Neuron (in vitro differentiated cells): ENCODE measurements around the gene NSD2.
A peak's percentile ranks its signal among the peaks of the same experiment; 100 is the strongest.
"Not testable (repeated sequence)": the region's sequence is repeated elsewhere in the genome, so short reads cannot be mapped to it uniquely, and the experiment has no call there.

ENCODE experiments used
- H2AFZ ChIP-seq: one replicate; pipeline ENCODE4 v1.6.1; 2013; ENCODE audit warnings: low read depth, mild to moderate bottlenecking, inconsistent platforms, low read length, moderate library complexity
- H3K27me3 ChIP-seq: one replicate; pipeline ENCODE4 v1.6.1; 2013; ENCODE audit warnings: low read length; ENCODE audit not compliant: insufficient read depth
- H3K36me3 ChIP-seq: one replicate; pipeline ENCODE4 v1.6.1; 2013; ENCODE audit warnings: low read length; ENCODE audit not compliant: insufficient read depth
- H3K4me1 ChIP-seq: one replicate; pipeline ENCODE4 v1.6.1; 2013; ENCODE audit warnings: low read length; ENCODE audit not compliant: insufficient read depth
- H3K4me3 ChIP-seq: 2 replicates; pipeline ENCODE4 v1.5.1; 2013; ENCODE audit warnings: mild to moderate bottlenecking, low read length, moderate library complexity
- H3K9me3 ChIP-seq: one replicate; pipeline ENCODE4 v1.6.1; 2013; ENCODE audit warnings: low read length

NSD2 gene

DNA sequence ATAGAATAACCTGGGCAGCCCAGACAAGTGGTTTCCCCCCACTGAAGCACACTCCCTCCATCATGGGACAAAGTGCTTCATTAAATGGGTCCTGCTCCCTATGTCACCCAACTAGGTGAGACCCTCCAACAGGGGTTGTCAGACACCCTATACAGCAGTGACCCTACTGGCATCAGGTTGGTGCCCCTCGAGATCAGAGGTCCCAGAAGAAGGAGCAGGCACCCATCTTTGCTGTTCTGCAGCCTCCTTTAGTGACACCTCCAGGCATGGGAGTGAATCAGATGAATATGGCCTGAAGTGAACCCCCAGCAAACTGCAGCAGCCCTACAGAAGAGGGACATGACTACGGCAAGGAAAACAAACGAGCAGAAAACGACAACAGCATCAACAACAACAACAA, 126.5 kb downstream of the NSD2 start:
- Histone ChIP-seq H3K9me3 (peaks cover 18% of the 10 kb centered on the region), H3K27me3 (no peaks in the 10 kb centered on the region), H3K4me3 (no peak overlapping the region), H2AFZ (no peak overlapping the region), H3K36me3 (peaks cover 19% of the 10 kb centered on the region), H3K4me1 (no peaks in the 10 kb centered on the region)

DNA sequence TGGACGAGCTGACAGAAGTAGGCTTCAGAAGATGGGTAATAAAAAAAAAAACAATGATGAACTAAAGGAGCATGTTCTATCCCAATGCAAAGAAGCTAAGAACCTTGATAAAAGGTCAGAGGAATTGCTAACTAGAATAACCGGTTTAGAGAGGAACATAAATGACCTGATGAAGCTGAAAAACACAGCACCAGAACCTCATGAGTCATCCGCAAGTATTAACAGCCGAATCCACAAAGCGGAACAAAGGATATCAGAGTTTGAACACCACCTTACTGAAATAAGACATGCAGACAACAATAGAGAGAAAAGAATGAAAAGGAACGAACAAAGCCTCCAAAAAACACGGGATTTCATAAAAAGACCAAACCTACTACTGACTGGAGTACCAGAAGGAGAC, 127.1 kb downstream of the NSD2 start:
- Histone ChIP-seq H3K4me3 (no peak overlapping the region), H3K36me3 (peaks cover 22% of the 10 kb centered on the region), H3K4me1 (no peaks in the 10 kb centered on the region), H2AFZ (no peak overlapping the region), H3K9me3 (peaks cover 20% of the 10 kb centered on the region), H3K27me3 (no peaks in the 10 kb centered on the region)

GRCh38 chr4:1999308-1999707, 128.1 kb downstream of the NSD2 start:
- Histone ChIP-seq H3K9me3 (peaks cover 20% of the 10 kb centered on the region), H3K36me3 (peaks cover 30% of the 10 kb centered on the region)
- H3K4me3 ChIP-seq, H3K4me1 ChIP-seq, H2AFZ ChIP-seq, H3K27me3 ChIP-seq: not testable (repeated sequence)

- peaks cover 41% of the 10 kb centered on the region for H3K36me3 ChIP-seq
- not testable (repeated sequence) for H2AFZ ChIP-seq, H3K27me3 ChIP-seq, H3K9me3 ChIP-seq, H3K4me3 ChIP-seq, H3K4me1 ChIP-seq
Observed at GRCh38 chr4:2003361-2003760, 132.2 kb downstream of the NSD2 start.

DNA sequence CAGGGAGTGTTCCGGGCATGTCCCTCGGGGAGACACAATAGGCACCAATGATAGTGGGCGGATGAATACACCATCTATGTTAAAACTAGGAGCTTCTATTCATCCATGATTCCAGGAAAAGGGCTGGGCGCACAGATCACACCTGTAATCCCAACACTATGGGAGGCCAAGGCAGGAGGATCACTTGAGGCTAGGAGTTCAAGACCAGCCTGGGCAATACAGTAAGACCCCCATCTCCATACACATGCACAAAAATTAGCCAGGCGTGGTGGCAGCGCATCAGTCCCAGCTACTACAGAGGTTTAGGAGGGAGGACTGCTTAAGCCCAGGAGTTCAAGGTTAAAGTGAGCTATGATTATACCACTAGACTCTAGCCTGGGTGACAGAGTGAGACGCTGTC, 135.2 kb downstream of the NSD2 start:
- Histone ChIP-seq H3K27me3 (no peaks in the 10 kb centered on the region), H2AFZ (no peak overlapping the region), H3K36me3 (peaks cover 34% of the 10 kb centered on the region), H3K4me1 (peaks cover 8% of the 10 kb centered on the region), H3K4me3 (no peak overlapping the region), H3K9me3 (peaks cover 4% of the 10 kb centered on the region)

- peaks cover 4% of the 10 kb centered on the region for H3K9me3 ChIP-seq
- peaks cover 34% of the 10 kb centered on the region for H3K36me3 ChIP-seq
- H3K27me3 ChIP-seq: no peaks in the 10 kb centered on the region
- H2AFZ ChIP-seq: no peak overlapping the region
- H3K4me3 ChIP-seq: peak overlapping the region; percentile 88
- H3K4me1 ChIP-seq: peaks cover 8% of the 10 kb centered on the region
Observed at GRCh38 chr4:2006956-2007653, 135.9 kb downstream of the NSD2 start.

GRCh38 chr4:2007804-2008670, 136.8 kb downstream of the NSD2 start:
- Histone ChIP-seq H3K4me1 (peaks cover 8% of the 10 kb centered on the region), H3K4me3 (peak overlapping the region; percentile 88), H3K27me3 (no peaks in the 10 kb centered on the region), H3K36me3 (peaks cover 33% of the 10 kb centered on the region), H3K9me3 (peaks cover under 1% of the 10 kb centered on the region), H2AFZ (no peak overlapping the region)

DNA sequence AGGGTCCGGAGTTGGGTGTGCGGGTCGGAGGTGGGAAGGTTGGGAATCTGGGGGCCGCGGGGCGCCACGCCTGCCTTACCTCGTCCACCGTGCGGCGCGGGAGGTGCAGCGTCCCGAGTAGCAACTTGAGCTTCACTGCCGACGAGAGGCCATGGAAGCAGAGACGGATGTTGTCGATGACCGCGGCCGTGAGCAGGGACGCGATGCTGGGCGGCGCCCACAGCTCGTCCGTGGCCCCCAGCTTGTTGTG, 137.4 kb downstream of the NSD2 start:
- Histone ChIP-seq H3K4me1 (peaks cover 8% of the 10 kb centered on the region), H3K9me3 (no peaks in the 10 kb centered on the region), H2AFZ (peak overlapping the region; percentile 86), H3K36me3 (peaks cover 27% of the 10 kb centered on the region), H3K27me3 (no peaks in the 10 kb centered on the region), H3K4me3 (peak overlapping the region; percentile 88)

DNA sequence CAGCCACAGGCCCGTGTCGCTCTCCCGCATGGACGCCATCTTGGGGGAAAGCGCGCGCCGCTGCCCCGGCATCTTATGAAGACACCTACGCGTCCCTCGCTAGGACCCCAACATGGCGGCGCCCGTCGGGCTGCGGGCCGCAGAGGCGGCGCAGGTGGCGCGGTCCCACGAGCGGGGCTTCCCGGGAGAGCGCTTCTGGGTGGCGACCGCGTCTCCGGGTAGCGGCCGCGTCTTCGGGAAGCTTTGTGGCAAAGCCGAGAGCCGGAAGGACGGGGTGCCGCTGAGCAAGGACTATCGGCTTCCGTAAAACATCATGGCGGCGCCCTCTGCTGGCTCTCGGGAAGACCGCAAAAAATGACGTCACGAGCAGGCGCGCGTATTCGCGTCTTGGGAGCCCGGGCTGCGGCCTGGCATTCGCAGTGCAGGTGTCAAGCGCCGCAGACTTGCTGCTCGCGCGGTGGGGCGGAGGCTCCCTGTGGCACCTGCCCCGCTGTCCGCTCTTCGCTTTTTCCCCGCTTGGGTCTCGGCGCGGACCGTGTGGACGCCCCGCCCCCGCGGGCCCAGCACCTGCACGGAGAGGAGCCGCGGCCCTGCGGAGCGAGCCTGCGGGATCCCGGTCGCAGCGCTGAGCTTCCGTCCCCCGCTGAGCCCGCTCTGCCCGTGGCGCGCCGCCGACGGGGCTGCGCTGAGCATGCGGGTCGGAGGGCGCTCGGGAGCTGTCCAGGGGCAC, 137.9 kb downstream of the NSD2 start, which contains the start of gene NELFA:
NELFA (minus strand) TSS at position 54 of the 730 bp plus-strand sequence; CDS start at position 39, 15 bp downstream.
- Histone ChIP-seq H3K4me1 (peaks cover 8% of the 10 kb centered on the region), H3K36me3 (peaks cover 23% of the 10 kb centered on the region), H3K9me3 (no peaks in the 10 kb centered on the region), H2AFZ (peak within 1 kb of the TSS; percentile 86), H3K4me3 (peak within 1 kb of the TSS; percentile 88), H3K27me3 (no peaks in the 10 kb centered on the region)

GRCh38 chr4:2009651-2010233, 138.5 kb downstream of the NSD2 start:
- no peaks in the 10 kb centered on the region for H3K27me3 ChIP-seq
- H2AFZ ChIP-seq: peak overlapping the region; percentile 86

GRCh38 chr4:2011583-2011982, 140.4 kb downstream of the NSD2 start:
- no peak overlapping the region for H2AFZ ChIP-seq
- peaks cover 8% of the 10 kb centered on the region for H3K4me1 ChIP-seq
- H3K9me3 ChIP-seq: no peaks in the 10 kb centered on the region
- H3K4me3 ChIP-seq: no peak overlapping the region
- H3K27me3 ChIP-seq: no peaks in the 10 kb centered on the region
- H3K36me3 ChIP-seq: peaks cover 4% of the 10 kb centered on the region

More at GRCh38 chr4:2009651-2010233, 138.5 kb downstream of the NSD2 start:
- no peaks in the 10 kb centered on the region for H3K9me3 ChIP-seq
- peaks cover 20% of the 10 kb centered on the region for H3K36me3 ChIP-seq
- H3K4me1 ChIP-seq: peaks cover 8% of the 10 kb centered on the region
- H3K4me3 ChIP-seq: peak overlapping the region; percentile 88

DNA sequence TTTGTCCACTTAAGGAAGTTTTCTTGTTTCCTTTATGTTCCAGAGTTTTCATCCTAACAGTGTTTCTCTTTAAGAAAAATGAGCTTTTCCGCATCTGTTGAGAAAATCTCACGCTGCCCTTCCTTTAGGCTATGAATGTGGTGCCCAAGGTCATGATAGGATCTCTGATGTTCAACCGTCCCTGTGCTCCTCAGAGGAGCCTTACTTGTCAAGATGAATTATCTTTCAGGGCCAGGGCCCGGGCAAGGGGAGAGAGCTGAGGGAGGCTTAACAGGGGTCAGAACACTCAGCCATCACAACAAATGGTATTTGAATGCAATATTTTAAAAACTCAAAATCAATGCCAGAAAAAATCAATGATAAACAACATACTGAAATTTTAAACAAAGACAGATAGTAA, 143.8 kb downstream of the NSD2 start:
- no peaks in the 10 kb centered on the region for H3K27me3 ChIP-seq
- H3K9me3 ChIP-seq: peaks cover 3% of the 10 kb centered on the region
- no peaks in the 10 kb centered on the region for H3K36me3 ChIP-seq
- no peak overlapping the region for H3K4me3 ChIP-seq
- H3K4me1 ChIP-seq: no peaks in the 10 kb centered on the region
- no peak overlapping the region for H2AFZ ChIP-seq
